ENCODE results near the gene KCNJ8. TPM values are rescaled to one million over a fixed set of nuclear protein-coding genes. Genes with fewer than 3 reads are reported as not detected.

The KCNJ8 gene
- total RNA-seq, 4 donors from 2014 or later = 1.1 to 6.5 (median 3.1) TPM

GRCh38 chr12:21718944-21719650, 55.4 kb downstream of the KCNJ8 start:
- Histone ChIP-seq H3K9me3 (no peaks in the 10 kb centered on the region), H3K27me3 (no peaks in the 10 kb centered on the region), H3K4me1 (no peaks in the 10 kb centered on the region), H3K4me3 (no peak overlapping the region), H3K27ac (no peak overlapping the region), H3K36me3 (no peaks in the 10 kb centered on the region)
- no peak for DNase-seq
- 58 to 64% methylated on average over 3 of the region's 3 CpGs for WGBS, 2 donors
- no peak for TF ChIP-seq POLR2A (IDR thresholded peaks at IDR 0.05)
- TF ChIP-seq, protein P1, sequence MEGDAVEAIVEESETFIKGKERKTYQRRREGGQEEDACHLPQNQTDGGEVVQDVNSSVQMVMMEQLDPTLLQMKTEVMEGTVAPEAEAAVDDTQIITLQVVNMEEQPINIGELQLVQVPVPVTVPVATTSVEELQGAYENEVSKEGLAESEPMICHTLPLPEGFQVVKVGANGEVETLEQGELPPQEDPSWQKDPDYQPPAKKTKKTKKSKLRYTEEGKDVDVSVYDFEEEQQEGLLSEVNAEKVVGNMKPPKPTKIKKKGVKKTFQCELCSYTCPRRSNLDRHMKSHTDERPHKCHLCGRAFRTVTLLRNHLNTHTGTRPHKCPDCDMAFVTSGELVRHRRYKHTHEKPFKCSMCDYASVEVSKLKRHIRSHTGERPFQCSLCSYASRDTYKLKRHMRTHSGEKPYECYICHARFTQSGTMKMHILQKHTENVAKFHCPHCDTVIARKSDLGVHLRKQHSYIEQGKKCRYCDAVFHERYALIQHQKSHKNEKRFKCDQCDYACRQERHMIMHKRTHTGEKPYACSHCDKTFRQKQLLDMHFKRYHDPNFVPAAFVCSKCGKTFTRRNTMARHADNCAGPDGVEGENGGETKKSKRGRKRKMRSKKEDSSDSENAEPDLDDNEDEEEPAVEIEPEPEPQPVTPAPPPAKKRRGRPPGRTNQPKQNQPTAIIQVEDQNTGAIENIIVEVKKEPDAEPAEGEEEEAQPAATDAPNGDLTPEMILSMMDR (IDR thresholded peaks at IDR 0.05) = no peak
- intact Hi-C loops (cut with DNase I) = no loop called here

DNA sequence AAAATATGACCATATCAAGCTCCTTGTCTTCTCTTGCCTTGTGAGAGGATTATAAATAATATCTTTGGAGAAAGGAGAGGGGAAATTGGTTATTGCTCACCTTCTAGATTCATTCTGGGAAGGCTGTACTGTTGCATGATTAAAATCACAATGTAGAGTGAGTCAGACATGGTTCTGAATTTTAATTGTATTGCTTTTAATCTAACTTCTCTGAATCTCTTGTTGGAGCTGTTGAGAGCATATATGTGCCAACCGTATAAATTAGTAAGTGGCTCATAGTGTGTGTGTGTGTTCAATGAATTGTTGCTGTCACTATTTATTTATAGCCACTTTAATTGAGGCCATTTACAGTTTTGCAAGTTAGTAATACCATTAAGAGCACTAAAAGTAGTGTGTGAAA, 56.1 kb downstream of the KCNJ8 start:
- Histone ChIP-seq H3K9me3 (no peaks in the 10 kb centered on the region), H3K4me3 (no peak overlapping the region), H3K27ac (no peak overlapping the region), H3K27me3 (no peaks in the 10 kb centered on the region), H3K4me1 (no peaks in the 10 kb centered on the region), H3K36me3 (no peaks in the 10 kb centered on the region)
- intact Hi-C loops (cut with DNase I) = no loop called here
- no peak for DNase-seq
- 55 to 63% methylated on average over 1 of the region's 1 CpG for WGBS, 2 donors
- TF ChIP-seq POLR2A (IDR thresholded peaks at IDR 0.05) = no peak
- TF ChIP-seq, protein P1 (IDR thresholded peaks at IDR 0.05) = no peak

- Histone ChIP-seq H3K27me3 (no peaks in the 10 kb centered on the region), H3K36me3 (no peaks in the 10 kb centered on the region), H3K4me1 (no peaks in the 10 kb centered on the region), H3K9me3 (no peaks in the 10 kb centered on the region), H3K4me3 (no peak overlapping the region), H3K27ac (no peak overlapping the region)
- TF ChIP-seq POLR2A (IDR thresholded peaks at IDR 0.05) = no peak
- TF ChIP-seq, protein P1 (IDR thresholded peaks at IDR 0.05) = no peak
- WGBS, 2 donors = 71 to 74% methylated on average over 5 of the region's 5 CpGs
- intact Hi-C loops (cut with DNase I) = no loop called here
- DNase-seq = no peak
Measured at GRCh38 chr12:21717767-21718166, 56.7 kb downstream of the KCNJ8 start.

GRCh38 chr12:21715386-21715785, 59.1 kb downstream of the KCNJ8 start:
- TF ChIP-seq, protein P1 (IDR thresholded peaks at IDR 0.05) = no peak
- no peak for TF ChIP-seq POLR2A (IDR thresholded peaks at IDR 0.05)
- 45 to 56% methylated on average over 2 of the region's 2 CpGs for WGBS, 2 donors
- intact Hi-C loops (cut with DNase I) = no loop called here

More at GRCh38 chr12:21715386-21715785, 59.1 kb downstream of the KCNJ8 start:
- Histone ChIP-seq H3K4me1 (peaks cover 0 to 7% (median 3%) of the 10 kb centered on the region in 3 donors), H3K27ac (no peak overlapping the region), H3K36me3 (no peaks in the 10 kb centered on the region), H3K27me3 (no peaks in the 10 kb centered on the region), H3K9me3 (no peaks in the 10 kb centered on the region), H3K4me3 (no peak overlapping the region)
- no peak for DNase-seq

Other genes starting within 250 kb of the KCNJ8 start
- not detected for gene SPX, start 248.4 kb downstream of the KCNJ8 start, total RNA-seq
- gene GYS2, start 169.9 kb downstream of the KCNJ8 start, total RNA-seq = 10 to 100 TPM in 1 of 4 donors, 1 to 10 TPM in 2, under 1 TPM in 1; 0.29 to 12.9 (median 3.2) TPM
- 100 to 1,000 TPM in 3 of 4 donors, 10 to 100 TPM in 1; 79.1 to 251 (median 213) TPM for gene LDHB, start 116.9 kb downstream of the KCNJ8 start, total RNA-seq
- gene ABCC9, start 166.7 kb upstream of the KCNJ8 start, total RNA-seq = 10 to 100 TPM in 2 of 4 donors, 1 to 10 TPM in 1, under 1 TPM in 1; 0.68 to 11.6 (median 6.0) TPM

All from esophagus squamous epithelium (tissue), 5 donors.